Measurements from ENCODE around the gene KCNA2.
A peak's percentile ranks its signal among the peaks of the same experiment; 100 is the strongest.

Gene KCNA2

DNA sequence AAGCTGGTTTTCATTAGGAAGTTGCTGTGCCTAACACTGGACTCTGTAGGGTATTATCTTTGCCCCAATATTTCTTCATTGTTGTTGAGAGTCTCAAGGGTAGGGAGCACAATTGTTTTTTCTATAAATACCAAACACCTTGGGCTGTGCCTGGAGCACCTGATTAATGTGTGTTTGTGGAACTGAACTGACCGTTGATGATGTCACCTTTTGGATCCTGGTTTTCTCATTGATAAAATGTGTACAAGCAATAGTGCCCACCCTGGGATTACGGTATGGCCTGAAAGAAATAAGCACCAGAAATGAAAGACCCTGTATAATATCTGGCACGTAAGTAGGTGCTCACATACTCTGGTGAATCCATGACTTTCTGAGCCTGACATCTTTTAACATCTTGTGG, 39.3 kb downstream of the KCNA2 start:
- no peak for DNase-seq (ENCODE audit: low spot score)

DNA sequence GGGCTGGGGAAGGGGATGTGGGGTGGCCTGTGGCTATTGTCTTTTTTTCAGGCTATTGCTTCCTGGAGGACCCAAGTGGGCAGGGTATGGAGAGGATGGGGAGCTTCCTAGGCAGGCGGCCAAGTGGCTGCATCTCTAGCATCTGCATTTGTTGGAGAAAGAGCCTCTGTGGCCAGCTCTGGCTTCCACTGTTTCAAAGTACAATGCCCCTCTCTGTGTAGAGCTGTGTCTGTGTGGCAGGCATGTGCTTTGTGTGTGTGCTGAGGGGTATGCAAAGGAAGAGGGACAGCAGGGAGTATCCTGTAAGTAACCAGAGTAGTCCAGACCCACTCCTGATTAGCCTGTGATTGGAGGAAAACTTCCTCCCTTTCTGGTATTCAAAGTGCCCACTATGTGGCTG, 40.6 kb downstream of the KCNA2 start:
- DNase-seq (ENCODE audit: low spot score): no peak

DNA sequence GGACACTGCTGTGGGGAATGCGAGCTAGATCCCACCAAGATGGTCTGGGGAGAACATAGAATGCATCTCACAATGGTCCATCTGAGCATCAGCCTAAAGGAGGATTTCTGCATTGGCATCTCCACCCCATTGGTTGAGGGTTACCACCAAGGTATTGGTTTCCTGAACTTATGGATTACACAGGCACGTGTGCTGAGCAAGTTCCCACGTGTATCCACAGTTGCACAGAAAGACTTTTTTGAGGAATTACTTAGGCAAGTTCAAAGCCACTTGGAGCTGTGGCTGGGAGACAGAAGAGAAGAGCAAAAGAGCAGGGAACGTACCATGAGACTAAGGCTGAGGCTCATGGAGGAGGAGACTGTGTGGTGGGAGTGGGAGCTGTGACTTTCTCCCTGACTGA, 43.1 kb downstream of the KCNA2 start:
- DNase-seq (ENCODE audit: low spot score): no peak

DNA sequence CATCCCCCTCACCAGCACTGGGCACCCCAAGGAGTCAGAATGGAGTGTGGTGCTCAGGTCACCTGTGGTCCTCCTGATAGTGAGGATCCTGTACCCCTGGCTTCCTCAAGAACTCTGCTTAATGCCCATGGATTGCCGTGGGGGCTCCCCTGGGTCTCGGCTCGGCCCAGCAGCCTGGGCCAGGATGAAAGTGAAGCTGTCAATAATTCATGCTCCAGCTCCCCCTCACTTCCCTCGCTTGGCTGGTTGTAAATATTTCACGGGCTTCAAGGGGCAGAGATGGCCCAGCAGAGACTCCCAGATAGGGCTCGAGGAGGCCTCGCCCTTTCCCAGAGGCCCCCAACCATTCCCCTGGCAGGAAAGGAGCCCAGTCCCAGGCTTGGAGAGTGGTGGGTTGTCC, 44.6 kb downstream of the KCNA2 start:
- DNase-seq (ENCODE audit: low spot score): no peak

DNA sequence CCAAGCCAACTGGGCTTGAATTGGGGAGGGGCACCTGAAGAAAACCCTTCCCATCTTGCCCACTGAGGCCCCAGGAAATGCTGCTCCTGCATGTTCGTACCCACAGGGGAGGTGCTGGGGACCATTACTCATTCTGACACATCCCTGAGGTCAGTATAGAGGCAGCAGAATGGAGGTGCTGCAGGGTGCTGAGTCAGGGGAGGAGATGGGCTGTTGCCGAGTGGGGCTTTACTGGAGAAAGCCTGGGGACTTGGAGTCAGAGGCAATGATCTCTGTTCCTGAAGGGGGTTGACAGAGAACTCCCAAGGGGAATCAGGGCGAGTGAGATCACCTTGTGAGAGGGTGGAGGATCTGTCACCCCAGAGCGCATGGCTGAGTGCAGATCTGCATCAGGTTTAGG, 47.0 kb downstream of the KCNA2 start:
- no peak for DNase-seq (ENCODE audit: low spot score)

DNA sequence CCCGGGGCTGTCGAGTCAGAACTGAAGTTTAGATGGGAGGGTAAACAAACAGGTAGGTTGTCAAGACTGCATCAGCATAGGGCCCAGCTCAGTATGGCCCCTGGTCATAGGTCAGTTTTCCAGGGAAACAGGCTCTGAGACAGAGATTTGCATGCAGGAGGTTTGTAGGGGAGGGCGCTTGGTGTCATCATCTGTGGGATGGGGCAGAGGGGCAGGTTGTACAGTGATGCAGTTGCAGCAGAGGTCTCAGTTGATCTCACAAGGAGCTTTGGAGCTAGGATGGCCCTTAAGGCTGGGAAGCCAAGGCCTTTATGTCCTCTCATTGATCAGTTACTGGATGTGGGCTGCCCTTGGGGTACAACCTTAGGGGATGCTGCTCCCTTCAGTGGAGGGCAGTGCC, 48.7 kb downstream of the KCNA2 start:
- no peak for DNase-seq (ENCODE audit: low spot score)

DNA sequence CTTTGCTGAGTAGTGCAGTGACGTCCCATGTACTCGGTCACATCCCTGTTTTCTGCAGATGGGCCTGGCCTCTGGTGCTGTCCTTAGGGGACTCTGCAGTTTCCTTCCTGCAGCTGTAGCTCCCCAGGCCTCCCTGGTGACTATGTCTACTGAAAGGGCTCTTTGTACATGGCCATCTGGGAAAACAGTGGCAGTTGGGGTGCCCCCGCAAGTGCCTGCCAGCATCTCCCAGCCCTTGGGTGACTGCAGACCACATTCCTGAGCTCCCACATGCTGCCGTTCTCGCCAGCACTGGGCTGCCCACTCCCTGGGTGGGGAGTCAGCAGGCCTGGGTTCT, 49.7 kb downstream of the KCNA2 start:
- no peak for DNase-seq (ENCODE audit: low spot score)

DNA sequence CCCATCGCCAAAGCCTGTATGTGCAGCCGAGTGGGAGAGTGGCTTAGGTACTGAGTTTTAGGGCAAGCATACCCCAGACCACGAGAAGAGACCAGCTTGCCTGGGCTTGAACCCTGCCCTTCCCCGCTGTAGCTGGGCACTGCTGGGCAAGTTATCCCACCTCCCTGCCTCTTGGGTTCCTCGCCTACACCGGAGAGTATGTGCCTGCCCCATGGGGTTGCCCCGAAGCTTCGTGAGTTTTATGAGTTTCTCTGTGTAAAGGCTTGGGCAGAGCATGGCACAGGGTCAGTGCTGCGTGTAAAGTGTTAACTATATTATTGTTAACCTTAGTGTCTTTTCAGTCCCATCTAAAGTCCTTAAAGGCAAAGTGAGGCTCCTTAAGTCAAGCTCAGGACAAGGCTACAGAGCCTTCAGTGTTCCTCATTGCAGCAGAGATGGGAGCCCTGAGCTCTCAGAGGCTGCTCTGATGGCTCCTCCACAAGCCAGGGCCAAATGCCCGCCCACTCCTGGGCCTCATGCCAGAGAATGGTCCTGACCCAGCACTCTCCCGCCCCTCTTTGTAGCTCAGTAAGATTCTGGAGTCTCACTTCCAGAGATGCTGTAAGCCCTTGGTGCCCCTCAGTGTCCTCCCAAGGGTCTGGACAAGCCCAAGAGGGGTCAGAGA, 50.2 kb downstream of the KCNA2 start:
- no peak for DNase-seq (ENCODE audit: low spot score)

DNA sequence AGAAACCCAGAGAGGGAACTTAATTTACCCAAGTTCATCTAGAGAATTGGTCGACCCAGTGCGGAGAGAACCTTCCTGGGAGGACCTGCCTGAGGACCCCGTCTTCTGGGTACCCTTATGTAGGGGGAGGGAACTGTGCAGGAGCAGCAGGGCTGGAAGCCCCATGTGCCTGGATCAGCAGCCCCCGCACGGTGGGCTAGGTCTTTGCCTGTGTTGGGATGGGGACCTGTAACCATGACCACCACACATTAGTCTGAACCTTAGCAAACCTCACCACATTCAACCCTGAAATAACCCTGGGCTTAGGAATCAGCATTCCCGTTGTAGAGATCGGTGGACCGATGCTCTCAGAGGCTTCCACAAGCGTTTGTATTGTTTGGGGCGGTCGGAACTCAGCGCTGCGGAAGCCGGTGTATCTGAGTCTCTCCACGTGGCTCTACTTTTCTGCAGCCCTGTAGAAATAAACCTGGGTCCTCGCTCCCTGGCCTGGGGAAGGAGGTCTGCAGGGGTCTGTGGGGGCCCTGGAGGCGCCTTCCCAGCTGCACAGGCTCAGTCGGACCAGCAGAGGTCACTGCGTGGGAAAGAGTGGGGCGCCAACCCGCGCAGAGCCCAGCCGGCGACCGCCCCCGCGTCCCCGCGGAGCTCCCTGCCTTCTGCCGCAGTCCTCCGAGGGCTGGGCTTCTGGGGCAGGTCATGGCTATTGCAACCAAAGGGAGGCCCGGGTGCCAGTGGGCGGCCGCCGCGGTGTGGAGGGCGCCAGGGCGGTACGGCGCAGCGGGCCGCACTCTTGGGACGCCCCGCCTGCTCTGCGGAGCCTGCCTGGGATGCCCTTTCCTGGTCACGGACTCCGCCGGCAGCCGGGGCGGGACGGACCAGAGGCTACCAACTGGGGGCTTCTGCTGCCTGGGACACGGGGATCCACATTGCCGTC, 51.0 kb downstream of the KCNA2 start:
- peak; percentile 68 for DNase-seq (ENCODE audit: low spot score)

DNA sequence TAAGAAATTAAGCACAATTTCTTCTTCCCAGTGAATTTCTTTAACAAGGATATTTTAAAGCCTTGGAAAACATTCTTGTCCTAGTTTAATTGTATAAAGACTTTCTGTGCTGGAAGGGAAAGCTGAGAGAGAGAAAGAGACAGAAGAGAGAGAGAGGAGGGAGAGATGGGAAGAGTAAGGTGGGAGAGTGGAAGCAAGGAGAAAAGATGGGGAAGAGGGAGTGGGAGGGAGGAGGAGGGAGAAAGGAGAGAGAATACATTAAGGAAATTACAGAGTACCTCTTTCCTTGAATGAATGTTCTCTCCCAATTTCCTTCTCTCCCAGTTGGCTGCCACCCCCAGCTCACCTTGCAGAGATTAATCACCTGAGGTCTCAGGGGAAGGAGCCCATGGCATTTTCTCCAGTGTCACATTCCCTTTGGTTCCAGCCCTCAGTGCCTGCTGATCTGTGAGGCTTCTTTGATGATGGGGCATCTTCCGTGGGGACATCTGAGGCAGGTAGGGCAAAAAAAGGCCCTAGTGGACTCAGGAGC, 54.8 kb downstream of the KCNA2 start:
- no peak for DNase-seq (ENCODE audit: low spot score)

DNA sequence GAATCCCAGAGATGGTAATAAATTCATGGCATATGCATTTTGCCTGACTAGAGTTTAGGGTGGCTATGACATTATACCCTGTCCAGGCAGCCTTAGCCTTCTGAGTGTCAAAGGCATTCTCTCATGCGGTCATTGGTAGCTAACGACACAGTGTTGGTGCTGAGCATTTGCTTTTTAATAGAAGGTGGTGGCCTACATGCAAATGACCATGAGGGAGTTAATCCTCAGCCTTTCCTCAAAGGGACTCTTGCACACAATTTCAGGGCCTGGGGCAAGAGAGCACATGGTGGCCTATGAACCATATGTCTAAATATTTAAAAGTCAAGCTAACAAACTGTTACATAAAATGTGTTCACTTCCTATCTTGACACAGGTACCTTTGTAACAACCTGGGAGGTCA, 56.3 kb downstream of the KCNA2 start:
- no peak for DNase-seq (ENCODE audit: low spot score)

DNA sequence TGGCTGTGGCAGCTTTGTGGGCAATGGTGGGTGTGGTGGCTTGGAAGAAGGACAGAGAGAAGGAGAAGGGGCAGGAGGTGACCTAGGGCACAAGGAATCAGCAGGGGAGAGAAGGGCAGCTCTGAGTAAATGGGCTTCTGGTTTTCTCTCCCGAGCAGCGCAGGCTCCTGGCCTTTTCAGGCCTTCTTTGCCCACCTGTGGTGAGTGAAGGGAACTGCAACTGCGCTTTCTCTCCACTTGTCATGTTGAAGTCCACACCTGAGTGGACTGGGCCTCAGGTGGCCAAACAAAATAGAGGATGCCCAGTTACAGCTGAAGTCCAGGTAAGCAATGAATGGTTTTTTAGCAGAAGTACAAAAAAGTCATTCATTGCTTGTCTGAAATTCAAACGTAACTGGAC, 57.8 kb downstream of the KCNA2 start:
- DNase-seq (ENCODE audit: low spot score): peak; percentile 21

DNA sequence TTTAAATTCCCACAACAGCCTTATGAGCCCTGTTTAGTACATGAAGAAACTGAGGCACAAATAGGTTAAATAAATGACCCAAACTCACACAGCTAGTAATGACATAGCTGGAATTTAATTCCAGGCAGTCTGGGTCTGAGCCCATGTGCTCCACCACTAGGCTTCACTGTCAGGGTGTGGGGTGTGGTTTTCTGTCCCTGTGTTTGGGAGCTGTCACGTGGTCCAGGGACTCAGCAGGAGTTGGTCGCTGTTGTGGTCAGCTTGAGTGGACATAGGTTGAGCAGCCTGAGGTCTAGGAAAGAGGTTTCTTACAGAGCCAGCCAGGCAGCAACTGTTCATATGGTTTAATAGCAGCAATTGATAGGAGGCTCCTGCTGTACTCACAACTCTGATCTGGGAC, 59.1 kb downstream of the KCNA2 start:
- DNase-seq (ENCODE audit: low spot score): no peak

DNA sequence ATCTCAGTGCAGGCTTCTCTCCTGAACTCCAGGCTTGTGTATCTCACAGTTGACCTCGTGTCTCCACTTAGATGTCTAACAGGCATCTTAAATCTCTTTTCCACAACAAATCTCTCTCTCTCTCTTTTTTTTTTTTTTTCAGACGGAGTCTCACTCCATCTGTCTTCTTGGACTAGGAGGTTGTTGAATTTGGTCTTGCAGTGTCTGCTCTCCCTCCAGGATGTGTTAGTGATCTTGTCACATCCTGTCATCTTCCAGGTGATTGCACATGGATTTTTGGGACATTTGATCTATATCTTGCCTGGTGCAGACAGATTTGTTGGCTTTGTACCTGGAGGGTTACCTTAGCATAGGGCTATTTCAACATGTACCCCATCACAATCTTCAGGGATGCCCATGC, 60.7 kb downstream of the KCNA2 start:
- DNase-seq (ENCODE audit: low spot score): no peak

DNA sequence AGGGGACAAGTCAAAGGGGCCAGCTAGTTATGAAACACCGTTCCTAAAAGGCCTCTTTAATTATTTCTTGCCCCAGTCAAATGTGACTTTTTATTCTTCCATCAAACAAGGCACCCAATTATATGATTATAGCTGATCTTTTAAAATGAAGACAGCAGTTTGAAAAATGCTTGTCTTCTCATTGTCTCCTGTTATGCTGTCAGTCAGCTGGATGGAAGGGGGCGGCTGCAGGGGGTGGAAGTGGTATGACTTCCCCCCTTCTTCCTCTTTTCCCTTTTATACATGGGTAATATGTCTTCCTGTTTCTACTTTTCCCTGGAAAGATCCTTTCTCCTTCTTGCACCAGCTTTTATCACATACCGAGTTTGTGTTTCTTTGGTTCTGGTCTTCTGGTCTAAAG, 61.4 kb downstream of the KCNA2 start:
- DNase-seq (ENCODE audit: low spot score): no peak

All from GM03348 (cell line).